ENCODE results near the gene AAK1.

DNA sequence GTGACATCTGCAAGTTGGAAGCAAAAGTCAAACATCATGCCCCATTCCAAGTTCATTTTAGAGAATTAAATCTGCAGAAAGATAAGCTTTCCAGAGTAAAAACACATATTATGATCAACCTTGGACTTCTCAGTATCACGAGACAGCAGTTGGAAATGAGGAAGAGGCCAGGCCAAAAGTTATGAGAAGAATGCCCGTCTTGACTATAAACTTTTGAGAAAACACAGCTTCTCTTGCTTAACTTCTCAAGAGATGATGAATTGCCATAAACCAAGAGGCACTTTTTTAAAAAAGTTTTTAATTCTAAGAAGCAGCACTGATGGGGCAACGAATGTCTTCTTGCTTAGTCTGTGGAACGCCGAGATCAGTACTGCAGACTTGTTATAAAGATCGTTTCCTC lies 153.7 kb downstream of the AAK1 start:
- TF ChIP-seq POLR2A (IDR thresholded peaks at IDR 0.05): no peak
- TF ChIP-seq, protein P1, sequence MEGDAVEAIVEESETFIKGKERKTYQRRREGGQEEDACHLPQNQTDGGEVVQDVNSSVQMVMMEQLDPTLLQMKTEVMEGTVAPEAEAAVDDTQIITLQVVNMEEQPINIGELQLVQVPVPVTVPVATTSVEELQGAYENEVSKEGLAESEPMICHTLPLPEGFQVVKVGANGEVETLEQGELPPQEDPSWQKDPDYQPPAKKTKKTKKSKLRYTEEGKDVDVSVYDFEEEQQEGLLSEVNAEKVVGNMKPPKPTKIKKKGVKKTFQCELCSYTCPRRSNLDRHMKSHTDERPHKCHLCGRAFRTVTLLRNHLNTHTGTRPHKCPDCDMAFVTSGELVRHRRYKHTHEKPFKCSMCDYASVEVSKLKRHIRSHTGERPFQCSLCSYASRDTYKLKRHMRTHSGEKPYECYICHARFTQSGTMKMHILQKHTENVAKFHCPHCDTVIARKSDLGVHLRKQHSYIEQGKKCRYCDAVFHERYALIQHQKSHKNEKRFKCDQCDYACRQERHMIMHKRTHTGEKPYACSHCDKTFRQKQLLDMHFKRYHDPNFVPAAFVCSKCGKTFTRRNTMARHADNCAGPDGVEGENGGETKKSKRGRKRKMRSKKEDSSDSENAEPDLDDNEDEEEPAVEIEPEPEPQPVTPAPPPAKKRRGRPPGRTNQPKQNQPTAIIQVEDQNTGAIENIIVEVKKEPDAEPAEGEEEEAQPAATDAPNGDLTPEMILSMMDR (IDR thresholded peaks at IDR 0.05): no peak
